ENCODE measurements around the gene RANBP17.

DNA sequence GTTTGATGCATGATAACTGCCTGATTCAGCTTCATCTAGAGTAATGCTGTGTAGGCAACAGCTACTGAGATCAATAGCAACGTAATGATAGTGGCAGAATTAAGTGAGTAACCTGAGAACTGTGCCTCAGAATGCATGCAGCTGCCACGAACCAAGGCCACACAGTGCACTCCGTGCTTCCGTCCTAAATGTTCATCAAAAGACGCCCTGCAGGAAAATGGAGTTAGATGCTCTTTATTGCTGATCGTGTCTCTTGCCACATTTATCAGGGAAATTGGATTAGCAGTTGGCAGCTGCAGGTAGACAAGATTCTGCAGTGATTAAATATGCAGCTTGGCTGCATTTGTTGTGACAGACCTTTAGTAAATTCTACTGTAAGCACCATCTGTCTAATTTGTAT is 339.5 kb downstream of the RANBP17 start:
- TF ChIP-seq, protein P1, sequence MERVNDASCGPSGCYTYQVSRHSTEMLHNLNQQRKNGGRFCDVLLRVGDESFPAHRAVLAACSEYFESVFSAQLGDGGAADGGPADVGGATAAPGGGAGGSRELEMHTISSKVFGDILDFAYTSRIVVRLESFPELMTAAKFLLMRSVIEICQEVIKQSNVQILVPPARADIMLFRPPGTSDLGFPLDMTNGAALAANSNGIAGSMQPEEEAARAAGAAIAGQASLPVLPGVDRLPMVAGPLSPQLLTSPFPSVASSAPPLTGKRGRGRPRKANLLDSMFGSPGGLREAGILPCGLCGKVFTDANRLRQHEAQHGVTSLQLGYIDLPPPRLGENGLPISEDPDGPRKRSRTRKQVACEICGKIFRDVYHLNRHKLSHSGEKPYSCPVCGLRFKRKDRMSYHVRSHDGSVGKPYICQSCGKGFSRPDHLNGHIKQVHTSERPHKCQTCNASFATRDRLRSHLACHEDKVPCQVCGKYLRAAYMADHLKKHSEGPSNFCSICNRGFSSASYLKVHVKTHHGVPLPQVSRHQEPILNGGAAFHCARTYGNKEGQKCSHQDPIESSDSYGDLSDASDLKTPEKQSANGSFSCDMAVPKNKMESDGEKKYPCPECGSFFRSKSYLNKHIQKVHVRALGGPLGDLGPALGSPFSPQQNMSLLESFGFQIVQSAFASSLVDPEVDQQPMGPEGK (CRISPR knock-in tag; IDR thresholded peaks at IDR 0.05; ENCODE audit: borderline replicate concordance), result no peak
- TF ChIP-seq PPARA (CRISPR knock-in tag; IDR thresholded peaks at IDR 0.05; ENCODE audit: borderline replicate concordance), result no peak
- no peak for TF ChIP-seq OSR1 (CRISPR knock-in tag; IDR thresholded peaks at IDR 0.05)
- no peak for TF ChIP-seq ZNF70 (CRISPR knock-in tag; IDR thresholded peaks at IDR 0.05)

All from SK-N-SH treated with all-trans-retinoic acid at 6 μM for 48 hours (cell line).